Measurements from ENCODE around the gene C9. TPM values are rescaled to one million over a fixed set of nuclear protein-coding genes. Genes with fewer than 3 reads are reported as not detected.
A peak's percentile ranks its signal among the peaks of the same experiment; 100 is the strongest.
"Not testable (repeated sequence)": the region's sequence is repeated elsewhere in the genome, so short reads cannot be mapped to it uniquely, and the experiment has no call there.

C9 gene
- total RNA-seq, 2 donors from 2014 or later: 0.57 TPM; not detected in 1

- no peak for DNase-seq
Observed at GRCh38 chr5:39409033-39409432, 44.7 kb upstream of the C9 start.

GRCh38 chr5:39405083-39405843 is 41.0 kb upstream of the C9 start:
- no peaks in the 10 kb centered on the region for H3K36me3 ChIP-seq
- H3K27me3 ChIP-seq: no peaks in the 10 kb centered on the region
- intact Hi-C loops (cut with DNase I): no loop called here
- H3K27ac ChIP-seq: no peak overlapping the region
- DNase-seq: no peak
- no peak overlapping the region for H3K9ac ChIP-seq (ENCODE audit: low read depth in 2 of 2, low read length in 2 of 2)
- no peak overlapping the region for H3K4me3 ChIP-seq
- TF ChIP-seq, protein P1, sequence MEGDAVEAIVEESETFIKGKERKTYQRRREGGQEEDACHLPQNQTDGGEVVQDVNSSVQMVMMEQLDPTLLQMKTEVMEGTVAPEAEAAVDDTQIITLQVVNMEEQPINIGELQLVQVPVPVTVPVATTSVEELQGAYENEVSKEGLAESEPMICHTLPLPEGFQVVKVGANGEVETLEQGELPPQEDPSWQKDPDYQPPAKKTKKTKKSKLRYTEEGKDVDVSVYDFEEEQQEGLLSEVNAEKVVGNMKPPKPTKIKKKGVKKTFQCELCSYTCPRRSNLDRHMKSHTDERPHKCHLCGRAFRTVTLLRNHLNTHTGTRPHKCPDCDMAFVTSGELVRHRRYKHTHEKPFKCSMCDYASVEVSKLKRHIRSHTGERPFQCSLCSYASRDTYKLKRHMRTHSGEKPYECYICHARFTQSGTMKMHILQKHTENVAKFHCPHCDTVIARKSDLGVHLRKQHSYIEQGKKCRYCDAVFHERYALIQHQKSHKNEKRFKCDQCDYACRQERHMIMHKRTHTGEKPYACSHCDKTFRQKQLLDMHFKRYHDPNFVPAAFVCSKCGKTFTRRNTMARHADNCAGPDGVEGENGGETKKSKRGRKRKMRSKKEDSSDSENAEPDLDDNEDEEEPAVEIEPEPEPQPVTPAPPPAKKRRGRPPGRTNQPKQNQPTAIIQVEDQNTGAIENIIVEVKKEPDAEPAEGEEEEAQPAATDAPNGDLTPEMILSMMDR (IDR thresholded peaks at IDR 0.05): no peak
- H3K4me1 ChIP-seq: no peaks in the 10 kb centered on the region
- no peaks in the 10 kb centered on the region for H3K9me3 ChIP-seq

More at GRCh38 chr5:39409033-39409432, 44.7 kb upstream of the C9 start:
- Histone ChIP-seq H3K27ac (no peak overlapping the region), H3K4me3 (no peak overlapping the region), H3K27me3 (no peaks in the 10 kb centered on the region), H3K4me1 (no peaks in the 10 kb centered on the region), H3K36me3 (no peaks in the 10 kb centered on the region), H3K9me3 (no peaks in the 10 kb centered on the region), H3K9ac (ENCODE audit: low read depth in 2 of 2, low read length in 2 of 2) (no peak overlapping the region)
- TF ChIP-seq, protein P1 (IDR thresholded peaks at IDR 0.05): no peak
- intact Hi-C loops (cut with DNase I): no loop called here

- H3K4me1 ChIP-seq; H3K27me3 ChIP-seq; DNase-seq; H3K9me3 ChIP-seq; H3K4me3 ChIP-seq; H3K9ac ChIP-seq (ENCODE audit: low read depth in 2 of 2, low read length in 2 of 2); H3K27ac ChIP-seq; intact Hi-C loops (cut with DNase I); H3K36me3 ChIP-seq: not testable (repeated sequence)
Observed at GRCh38 chr5:39403761-39404160, 39.5 kb upstream of the C9 start.

- H3K27me3 ChIP-seq; H3K4me3 ChIP-seq; H3K9me3 ChIP-seq; intact Hi-C loops (cut with DNase I); H3K27ac ChIP-seq; H3K4me1 ChIP-seq; H3K36me3 ChIP-seq; DNase-seq; H3K9ac ChIP-seq (ENCODE audit: low read depth in 2 of 2, low read length in 2 of 2): not testable (repeated sequence)
Observed at GRCh38 chr5:39402140-39402539, 37.8 kb upstream of the C9 start.

DNA sequence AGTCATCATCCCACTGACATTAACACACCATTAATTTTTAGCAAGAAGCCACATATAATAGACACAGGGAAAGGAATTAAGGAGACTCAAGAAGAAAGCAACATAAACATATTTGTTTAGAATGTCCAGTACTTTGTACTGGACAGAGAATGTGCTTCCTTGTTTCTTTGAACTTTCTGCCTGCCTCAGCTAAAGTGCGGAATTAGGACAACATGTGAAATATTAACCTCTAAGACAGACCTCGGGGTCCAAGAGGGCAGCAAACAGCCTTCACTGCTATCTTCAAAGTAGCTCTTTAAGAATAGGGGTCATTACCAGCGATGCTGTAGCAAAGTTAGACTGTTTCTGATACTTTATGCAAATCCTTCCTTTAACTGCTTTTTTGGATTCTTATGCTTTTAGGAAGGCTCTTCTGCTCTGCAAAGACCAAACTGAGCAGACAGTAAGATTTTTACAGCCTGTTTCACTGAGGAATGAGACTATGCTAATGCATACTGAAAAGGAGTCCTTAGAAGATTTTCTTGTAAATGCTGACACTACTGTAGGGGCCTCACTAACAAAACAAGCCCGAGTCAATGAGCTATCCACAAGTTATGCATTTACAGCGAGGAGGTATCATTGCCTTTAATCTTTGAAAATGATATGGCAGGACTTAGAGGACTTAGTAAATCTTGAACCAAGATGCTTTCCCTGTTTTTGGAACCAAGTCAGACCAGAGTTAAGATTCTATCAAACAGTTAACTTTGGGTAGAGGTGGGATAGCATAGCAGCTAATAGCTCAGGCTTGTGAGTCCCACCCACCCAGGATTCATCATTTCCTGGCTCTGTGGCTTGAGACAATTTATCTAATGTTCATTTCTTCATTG is 36.7 kb upstream of the C9 start:
- Histone ChIP-seq H3K4me3 (no peak overlapping the region), H3K4me1 (no peaks in the 10 kb centered on the region), H3K36me3 (no peaks in the 10 kb centered on the region), H3K27me3 (no peaks in the 10 kb centered on the region), H3K9me3 (no peaks in the 10 kb centered on the region), H3K27ac (peak overlapping the region; percentile 73), H3K9ac (ENCODE audit: low read depth in 2 of 2, low read length in 2 of 2) (peak overlapping the region in 1 of 2 donors; percentile 44)
- TF ChIP-seq, protein P1 (IDR thresholded peaks at IDR 0.05): no peak
- intact Hi-C loops (cut with DNase I): no loop called here
- no peak for DNase-seq

GRCh38 chr5:39399135-39400036 is 35.1 kb upstream of the C9 start:
- Histone ChIP-seq H3K27ac (peak overlapping the region; percentile 73), H3K27me3 (no peaks in the 10 kb centered on the region), H3K9ac (ENCODE audit: low read depth in 2 of 2, low read length in 2 of 2) (no peak overlapping the region), H3K4me3 (no peak overlapping the region), H3K9me3 (no peaks in the 10 kb centered on the region), H3K4me1 (no peaks in the 10 kb centered on the region), H3K36me3 (no peaks in the 10 kb centered on the region)
- TF ChIP-seq, protein P1 (IDR thresholded peaks at IDR 0.05): no peak
- intact Hi-C loops (cut with DNase I): no loop called here
- DNase-seq: no peak
